ENCODE measurements around the gene SMIM33. TPM values are rescaled to one million over a fixed set of nuclear protein-coding genes. Genes with fewer than 3 reads are reported as not detected.

The SMIM33 gene
- total and polyA plus RNA-seq, 2 donors (not counting 1 experiment from before 2014, with no cell fraction given) = not detected

DNA sequence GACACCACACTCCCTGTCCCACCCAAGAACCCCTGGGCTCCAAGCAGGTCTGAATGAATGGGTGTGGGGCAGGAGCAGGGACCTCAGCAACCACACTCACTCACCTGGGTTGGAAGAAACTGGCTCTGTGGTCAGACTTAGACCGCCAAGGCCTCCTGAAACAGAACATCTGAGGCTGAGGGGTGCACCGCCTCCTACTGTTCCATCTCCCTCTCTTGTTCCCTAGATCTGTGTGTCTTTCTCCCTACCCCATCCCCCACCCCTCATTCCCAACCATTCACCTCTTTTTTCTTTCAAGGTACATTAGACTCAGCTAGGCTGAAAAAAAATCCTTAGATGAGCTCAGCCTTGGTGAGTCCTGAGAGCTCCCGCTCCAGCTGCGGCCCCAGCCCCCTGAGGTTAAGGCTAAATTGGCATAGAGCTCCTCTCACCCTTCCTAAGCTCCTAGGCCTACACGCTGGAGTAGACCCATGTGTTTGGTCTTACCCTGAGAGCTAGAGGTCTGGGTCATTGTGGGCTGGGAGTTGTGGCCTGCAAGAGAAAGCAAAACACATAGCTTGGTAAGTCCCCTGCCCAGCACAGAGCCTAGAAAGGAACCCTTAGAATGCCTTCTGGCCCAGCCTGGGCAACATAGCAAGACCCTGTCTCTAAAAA lies 13.0 kb upstream of the SMIM33 start:
- no peak overlapping the region for H3K4me2 ChIP-seq (replicated peaks; ENCODE audit: low read depth, low read length, poor library complexity, severe bottlenecking)
- Mint-ChIP-seq H3K4me1 (peaks cover 20% of the 10 kb centered on the region), H3K27ac (no peak overlapping the region), H3K9me3 (ENCODE audit: insufficient read depth) (no peaks in the 10 kb centered on the region), H3K4me3 (no peak overlapping the region), H3K27me3 (no peaks in the 10 kb centered on the region)
- H3K27ac ChIP-seq (ENCODE audit: low read length in 2 of 2) = no peak overlapping the region
- TF ChIP-seq, protein P1, sequence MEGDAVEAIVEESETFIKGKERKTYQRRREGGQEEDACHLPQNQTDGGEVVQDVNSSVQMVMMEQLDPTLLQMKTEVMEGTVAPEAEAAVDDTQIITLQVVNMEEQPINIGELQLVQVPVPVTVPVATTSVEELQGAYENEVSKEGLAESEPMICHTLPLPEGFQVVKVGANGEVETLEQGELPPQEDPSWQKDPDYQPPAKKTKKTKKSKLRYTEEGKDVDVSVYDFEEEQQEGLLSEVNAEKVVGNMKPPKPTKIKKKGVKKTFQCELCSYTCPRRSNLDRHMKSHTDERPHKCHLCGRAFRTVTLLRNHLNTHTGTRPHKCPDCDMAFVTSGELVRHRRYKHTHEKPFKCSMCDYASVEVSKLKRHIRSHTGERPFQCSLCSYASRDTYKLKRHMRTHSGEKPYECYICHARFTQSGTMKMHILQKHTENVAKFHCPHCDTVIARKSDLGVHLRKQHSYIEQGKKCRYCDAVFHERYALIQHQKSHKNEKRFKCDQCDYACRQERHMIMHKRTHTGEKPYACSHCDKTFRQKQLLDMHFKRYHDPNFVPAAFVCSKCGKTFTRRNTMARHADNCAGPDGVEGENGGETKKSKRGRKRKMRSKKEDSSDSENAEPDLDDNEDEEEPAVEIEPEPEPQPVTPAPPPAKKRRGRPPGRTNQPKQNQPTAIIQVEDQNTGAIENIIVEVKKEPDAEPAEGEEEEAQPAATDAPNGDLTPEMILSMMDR (IDR thresholded peaks at IDR 0.05) = no peak
- no peak for TF ChIP-seq EZH2 (IDR thresholded peaks at IDR 0.05; ENCODE audit: borderline replicate concordance, insufficient read depth, low read depth, low read length, poor library complexity, severe bottlenecking)
- no peaks in the 10 kb centered on the region for H3K9me3 ChIP-seq (ENCODE audit: control extremely low read depth in 1 of 3, control insufficient read depth in 2 of 3, insufficient read depth in 1 of 3, low read length in 2 of 3)
- WGBS (ENCODE audit: insufficient coverage) = 88% methylated on average over 4 of the region's 5 CpGs
- no peak overlapping the region for H3K9ac ChIP-seq (ENCODE audit: low read length)
- no peaks in the 10 kb centered on the region for H4K20me1 ChIP-seq (ENCODE audit: control insufficient read depth, insufficient read depth, low read length, poor library complexity, severe bottlenecking)
- DNase-seq (no peak), ATAC-seq (ENCODE audit: low read depth) (no peak)
- H3K36me3 ChIP-seq (replicated peaks in 1 of 2; ENCODE audit: control extremely low read depth in 1 of 2, control insufficient read depth in 1 of 2, extremely low read depth in 1 of 2, insufficient read depth in 2 of 2, low read length in 1 of 2) = no peaks in the 10 kb centered on the region
- POLR2A ChIA-PET = interaction anchor here (0.6 kb wide), 2 partner anchors 8 to 270 kb away, joined by 3 read pairs; no protein-coding TSS in a partner anchor
- no peaks in the 10 kb centered on the region for H3K79me2 ChIP-seq (ENCODE audit: control insufficient read depth, insufficient read depth, low read length)
- H3K27me3 ChIP-seq (replicated peaks in 1 of 4; ENCODE audit: control extremely low read depth in 1 of 4, control insufficient read depth in 3 of 4, insufficient read depth in 4 of 4, low read length in 3 of 4) = no peaks in the 10 kb centered on the region
- no peak overlapping the region for H2AFZ ChIP-seq (ENCODE audit: insufficient read depth, low read depth, low read length, poor library complexity, severe bottlenecking)
- intact Hi-C loops (cut with micrococcal nuclease) = no loop called here
- H3K4me3 ChIP-seq (ENCODE audit: control extremely low read depth in 1 of 5, extremely low read depth in 1 of 5, insufficient read depth in 1 of 5, low read depth in 2 of 5, low read length in 4 of 5) = no peak overlapping the region
- CTCF ChIA-PET = interaction anchor here (0.7 kb wide), 1 partner anchor 1017 kb away, joined by 4 read pairs; no protein-coding TSS in a partner anchor
- peaks cover 10 to 19% of the 10 kb centered on the region in 2 donors for H3K4me1 ChIP-seq (ENCODE audit: control insufficient read depth in 2 of 2, insufficient read depth in 2 of 2, low read length in 2 of 2)

Data from B cell (primary cell).